ENCODE results near the gene LARP4B.

DNA sequence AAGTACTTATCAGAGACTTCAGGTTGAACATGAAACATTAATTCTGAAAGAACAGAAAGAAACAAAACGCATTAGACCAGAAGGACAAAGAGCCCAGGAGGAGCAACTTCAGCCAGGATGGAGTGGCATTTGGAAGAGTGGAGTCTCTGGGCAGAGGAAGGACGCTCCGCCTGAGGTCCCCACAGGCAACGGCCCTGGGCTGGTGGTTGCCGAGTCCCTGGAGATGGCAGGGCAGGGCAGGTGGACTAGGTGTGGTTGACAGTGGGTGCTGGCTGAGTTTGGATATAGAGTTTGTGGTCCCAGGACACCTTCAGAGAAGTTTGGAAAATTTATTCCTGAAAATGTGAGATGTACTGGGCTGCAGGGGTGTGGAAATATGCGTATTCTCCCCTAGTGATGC is 27.4 kb upstream of the LARP4B start:
- TF ChIP-seq, protein P1, sequence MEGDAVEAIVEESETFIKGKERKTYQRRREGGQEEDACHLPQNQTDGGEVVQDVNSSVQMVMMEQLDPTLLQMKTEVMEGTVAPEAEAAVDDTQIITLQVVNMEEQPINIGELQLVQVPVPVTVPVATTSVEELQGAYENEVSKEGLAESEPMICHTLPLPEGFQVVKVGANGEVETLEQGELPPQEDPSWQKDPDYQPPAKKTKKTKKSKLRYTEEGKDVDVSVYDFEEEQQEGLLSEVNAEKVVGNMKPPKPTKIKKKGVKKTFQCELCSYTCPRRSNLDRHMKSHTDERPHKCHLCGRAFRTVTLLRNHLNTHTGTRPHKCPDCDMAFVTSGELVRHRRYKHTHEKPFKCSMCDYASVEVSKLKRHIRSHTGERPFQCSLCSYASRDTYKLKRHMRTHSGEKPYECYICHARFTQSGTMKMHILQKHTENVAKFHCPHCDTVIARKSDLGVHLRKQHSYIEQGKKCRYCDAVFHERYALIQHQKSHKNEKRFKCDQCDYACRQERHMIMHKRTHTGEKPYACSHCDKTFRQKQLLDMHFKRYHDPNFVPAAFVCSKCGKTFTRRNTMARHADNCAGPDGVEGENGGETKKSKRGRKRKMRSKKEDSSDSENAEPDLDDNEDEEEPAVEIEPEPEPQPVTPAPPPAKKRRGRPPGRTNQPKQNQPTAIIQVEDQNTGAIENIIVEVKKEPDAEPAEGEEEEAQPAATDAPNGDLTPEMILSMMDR (IDR thresholded peaks at IDR 0.05; ENCODE audit: poor library complexity, severe bottlenecking) = no peak
- TF ChIP-seq TAF1 (IDR thresholded peaks at IDR 0.05; ENCODE audit: low read depth) = no peak
- no peak for TF ChIP-seq RAD21 (conservative IDR thresholded peaks at IDR 0.05)
- no peak for TF ChIP-seq POLR2AphosphoS5 (IDR thresholded peaks at IDR 0.05)
- no peak for TF ChIP-seq EZH2 (IDR thresholded peaks at IDR 0.05; ENCODE audit: borderline replicate concordance, insufficient read depth, low read length, poor library complexity, severe bottlenecking)
- TF ChIP-seq SMC3 (conservative IDR thresholded peaks at IDR 0.05; ENCODE audit: poor library complexity) = no peak
